Thyroid gland (tissue), 4 donors: Measurements from ENCODE around the gene CCNQ. TPM values are rescaled to one million over a fixed set of nuclear protein-coding genes. Genes with fewer than 3 reads are reported as not detected.

Experiments
- DNase-seq, 2 donors: peaks; one replicate each; pipeline ENCODE4 v3.0.0-alpha.2; 2019
- H3K27ac ChIP-seq, 3 donors: fragments of 200-600 bp; sonication (generic); 1 replicate in 2 of 3; 2 replicates in 1 of 3; pipeline ENCODE4 v1.5.1; 2016 to 2019; ENCODE audit warnings: mild to moderate bottlenecking in 1 of 3, moderate library complexity in 1 of 3
- H3K27me3 ChIP-seq: fragments of 200-600 bp; sonication (generic); one replicate; pipeline ENCODE4 v1.5.1; 2019
- H3K36me3 ChIP-seq, 2 donors: fragments of 200-600 bp; sonication (generic); one replicate each; pipeline ENCODE4 v1.5.1; 2016 to 2019
- H3K4me1 ChIP-seq, 2 donors: fragments of 200-600 bp; sonication (generic); one replicate each; pipeline ENCODE4 v1.5.1; 2017 to 2019
- H3K4me3 ChIP-seq, 3 donors: fragments of 200-600 bp; sonication (generic); replicated peaks in 1 of 3; 1 replicate in 2 of 3; 2 replicates in 1 of 3; pipeline ENCODE4 v1.5.1; 2016; ENCODE audit warnings: mild to moderate bottlenecking in 1 of 3
- H3K9me3 ChIP-seq: fragments of 200-600 bp; sonication (generic); one replicate; pipeline ENCODE4 v1.5.1; 2017
- CTCF ChIP-seq, 6 experiments: fragments of 200-600 bp in 3 of 6; fragments of 450-650 bp in 3 of 6; sonication (generic) in 3 of 6; IDR thresholded peaks; one replicate each; pipeline ENCODE4 v1.5.1; 2016 to 2019; ENCODE audit warnings: antibody characterized with exemption in 6 of 6, mild to moderate bottlenecking in 2 of 6, inconsistent platforms in 1 of 6, moderate library complexity in 1 of 6
- POLR2A ChIP-seq, 2 donors: fragments of 450-650 bp; IDR thresholded peaks; one replicate each; pipeline ENCODE4 v1.6.1; 2017; ENCODE audit warnings: antibody characterized with exemption in 2 of 2, mild to moderate bottlenecking in 2 of 2, moderate library complexity in 1 of 2
- WGBS, 2 donors: methylation state at CpG; one replicate each; pipeline ENCODE4 v1.1.5; 2017; 5-methylcytosine and 5-hydroxymethylcytosine counted together
- intact Hi-C: fragments of 100-400 bp; cut with DNase I; formaldehyde crosslinking; loops from one replicate; pipeline ENCODE4 v1.15.1; 2023
- total RNA-seq, 4 donors: library from RNA; depleted of rRNA; stranded (reverse); fragments of >200 nt; gene quantifications; one replicate each; pipeline ENCODE4 v1.2.3, GENCODE V29; 2016

The CCNQ gene
- total RNA-seq, 4 donors from 2014 or later = 22.0 to 43.3 (median 33.0) TPM

- H3K4me1 ChIP-seq = no peaks in the 10 kb centered on the region
- H3K4me3 ChIP-seq = no peak overlapping the region
- DNase-seq = no peak
- intact Hi-C loops = no loop called here
- no peaks in the 10 kb centered on the region for H3K27me3 ChIP-seq
- no peak for TF ChIP-seq POLR2A (IDR thresholded peaks at IDR 0.05)
- no peak for TF ChIP-seq CTCF (IDR thresholded peaks at IDR 0.05)
- H3K9me3 ChIP-seq = no peaks in the 10 kb centered on the region
- no peak overlapping the region for H3K27ac ChIP-seq
- 71 to 76% methylated on average over 2 of the region's 2 CpGs for WGBS, 2 donors
- H3K36me3 ChIP-seq = no peaks in the 10 kb centered on the region
Observed at GRCh38 chrX:153578889-153579288, 20.1 kb downstream of the CCNQ start.

GRCh38 chrX:153578200-153578835 is 20.6 kb downstream of the CCNQ start:
- DNase-seq = no peak
- TF ChIP-seq POLR2A (IDR thresholded peaks at IDR 0.05) (no peak), CTCF (IDR thresholded peaks at IDR 0.05) (no peak)
- H3K36me3 ChIP-seq = no peaks in the 10 kb centered on the region
- WGBS, 2 donors = 87% methylated on average over 8 to 11 of the region's 18 CpGs
- H3K4me3 ChIP-seq = no peak overlapping the region
- no peaks in the 10 kb centered on the region for H3K9me3 ChIP-seq
- no peaks in the 10 kb centered on the region for H3K27me3 ChIP-seq
- H3K27ac ChIP-seq = no peak overlapping the region
- intact Hi-C loops = no loop called here
- H3K4me1 ChIP-seq = no peaks in the 10 kb centered on the region

- no peaks in the 10 kb centered on the region for H3K27me3 ChIP-seq
- no peak for DNase-seq
- intact Hi-C loops = no loop called here
- no peaks in the 10 kb centered on the region for H3K9me3 ChIP-seq
- no peak overlapping the region for H3K27ac ChIP-seq
- TF ChIP-seq POLR2A (IDR thresholded peaks at IDR 0.05) (no peak), CTCF (IDR thresholded peaks at IDR 0.05) (no peak)
- H3K36me3 ChIP-seq = no peaks in the 10 kb centered on the region
- WGBS, 2 donors = 93 to 100% methylated on average over 3 to 4 of the region's 6 CpGs
- no peaks in the 10 kb centered on the region for H3K4me1 ChIP-seq
- H3K4me3 ChIP-seq = no peak overlapping the region
Observed at GRCh38 chrX:153576961-153577360, 22.0 kb downstream of the CCNQ start.

GRCh38 chrX:153576239-153576870 is 22.6 kb downstream of the CCNQ start:
- H3K9me3 ChIP-seq = no peaks in the 10 kb centered on the region
- no peaks in the 10 kb centered on the region for H3K27me3 ChIP-seq
- no peak overlapping the region for H3K4me3 ChIP-seq
- no peak overlapping the region for H3K27ac ChIP-seq
- DNase-seq = no peak
- intact Hi-C loops = no loop called here
- TF ChIP-seq POLR2A (IDR thresholded peaks at IDR 0.05) (no peak), CTCF (IDR thresholded peaks at IDR 0.05) (no peak)
- H3K36me3 ChIP-seq = no peaks in the 10 kb centered on the region
- H3K4me1 ChIP-seq = no peaks in the 10 kb centered on the region
- 77 to 89% methylated on average over 6 to 10 of the region's 10 CpGs for WGBS, 2 donors

GRCh38 chrX:153573984-153574383 is 25.0 kb downstream of the CCNQ start:
- Histone ChIP-seq H3K9me3 (no peaks in the 10 kb centered on the region), H3K36me3 (no peaks in the 10 kb centered on the region), H3K4me1 (no peaks in the 10 kb centered on the region), H3K27ac (no peak overlapping the region), H3K27me3 (no peaks in the 10 kb centered on the region), H3K4me3 (no peak overlapping the region)
- TF ChIP-seq POLR2A (IDR thresholded peaks at IDR 0.05) (no peak), CTCF (IDR thresholded peaks at IDR 0.05) (no peak)
- DNase-seq = no peak
- WGBS, 2 donors = 81 to 98% methylated on average over 4 of the region's 4 CpGs
- intact Hi-C loops = no loop called here
